PC-3 (cell line): ENCODE measurements around the gene ARID5B.

ENCODE experiments used
- CTCF ChIP-seq: fragments of 300-600 bp; sonication (generic); conservative IDR thresholded peaks from 2 replicates; pipeline ENCODE4 v1.5.1; 2017; ENCODE audit warnings: antibody characterized with exemption, low read depth, mild to moderate bottlenecking, low read length
- EZH2 ChIP-seq: fragments of 300-600 bp; sonication (generic); IDR thresholded peaks from one replicate; pipeline ENCODE4 v1.6.1; 2017; ENCODE audit warnings: antibody characterized with exemption, mild to moderate bottlenecking, low read length; ENCODE audit not compliant: unreplicated experiment
- EZH2phosphoT487 ChIP-seq: fragments of 300-600 bp; sonication (generic); IDR thresholded peaks from 2 replicates; pipeline ENCODE4 v1.6.1; 2018; ENCODE audit warnings: mild to moderate bottlenecking, antibody characterized with exemption, low read length, borderline replicate concordance

GRCh38 chr10:61923950-61924274 lies 22.4 kb downstream of the ARID5B start:
- no peak for TF ChIP-seq EZH2
- no peak for TF ChIP-seq EZH2phosphoT487
- no peak for TF ChIP-seq CTCF
